ENCODE results near the gene PROX2. TPM values are rescaled to one million over a fixed set of nuclear protein-coding genes. Genes with fewer than 3 reads are reported as not detected.

The PROX2 gene
- total and polyA plus RNA-seq, 9 of the 15 experiments (the other 6 are each of a cell fraction or from before 2014, with no cell fraction given) = not detected

DNA sequence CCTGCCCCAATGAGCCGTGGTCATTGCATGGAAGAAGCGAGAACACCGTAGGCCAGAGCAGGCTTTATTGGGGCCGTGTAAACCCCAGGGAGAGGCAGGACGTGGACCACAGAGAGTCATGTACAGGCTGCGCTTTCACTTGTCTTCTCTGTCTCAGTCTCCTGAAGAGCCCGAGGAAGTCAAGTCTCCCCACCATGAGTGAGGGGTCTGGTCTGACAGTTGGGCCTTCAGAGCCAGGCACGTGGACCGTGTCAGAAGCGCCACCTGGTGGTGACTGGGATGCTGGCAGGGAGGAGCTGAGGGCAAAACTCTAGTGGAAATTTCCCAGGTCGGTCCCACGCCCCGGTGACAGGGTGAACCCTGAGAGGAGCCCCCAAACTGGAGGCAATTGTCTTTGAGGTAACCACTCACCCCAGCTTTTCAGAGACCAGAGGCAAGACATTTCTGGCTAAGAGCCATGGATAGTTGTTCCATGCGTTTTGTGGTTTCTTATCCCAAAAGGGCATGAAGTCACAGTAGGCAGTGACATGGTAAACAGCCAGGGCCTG, 29.7 kb upstream of the PROX2 start (continued):
- TF ChIP-seq FOXO4 (CRISPR knock-in tag; IDR thresholded peaks at IDR 0.05) = no peak
- TF ChIP-seq XRCC5 (IDR thresholded peaks at IDR 0.05; ENCODE audit: low read depth, low read length) = 0 out of 2 replicates have a peak, but pooled peaks have one; percentile 67

GRCh38 chr14:74904635-74905503, 28.9 kb upstream of the PROX2 start:
- no TSS peak for BruUV-seq (replicated peaks)
- Histone ChIP-seq H3K4me3 (no peak overlapping the region), H4K20me1 (replicated peaks; ENCODE audit: control insufficient read depth, insufficient read depth, low read length) (no peaks in the 10 kb centered on the region; the same call in 1 of the 2 replicates), H3K79me2 (ENCODE audit: control insufficient read depth, insufficient read depth, low read length) (no peaks in the 10 kb centered on the region), H3K4me2 (ENCODE audit: insufficient read depth, low read length) (no peak overlapping the region), H3K27me3 (ENCODE audit: control insufficient read depth in 2 of 2, insufficient read depth in 2 of 2, low read length in 2 of 2) (no peaks in the 10 kb centered on the region), H3K4me1 (replicated peaks in 1 of 2; ENCODE audit: control insufficient read depth in 2 of 2, insufficient read depth in 2 of 2, low read length in 2 of 2) (peaks cover 10 to 29% of the 10 kb centered on the region in 2 experiments; a peak in 3 of 5 replicates), H3K9me3 (replicated peaks; ENCODE audit: control insufficient read depth, insufficient read depth, low read depth, low read length) (no peaks in the 10 kb centered on the region), H3K9me1 (ENCODE audit: control insufficient read depth, insufficient read depth, low read length) (no peaks in the 10 kb centered on the region), H3K9ac (ENCODE audit: insufficient read depth in 1 of 2, low read depth in 2 of 2, low read length in 2 of 2) (no peak overlapping the region), H2AFZ (ENCODE audit: low read depth, low read length) (no peak overlapping the region), H3K27ac (ENCODE audit: extremely low read depth, low read depth, low read length) (no peak overlapping the region; the same call in 2 of the 3 replicates), H3K36me3 (ENCODE audit: control insufficient read depth, insufficient read depth, low read length) (peaks cover 53% of the 10 kb centered on the region; the same call in 2 of the 3 replicates)
- ChIA-PET POLR2A (interaction anchor here (0.6 to 1.7 kb wide), 13 partner anchors 8 to 603 kb away, joined by 3 to 6 read pairs (median 3); partner anchors contain the start of gene RPS6KL1), CTCF (ENCODE audit: low intra/inter-chr PET ratio) (interaction anchor here (2.8 kb wide), 1 partner anchor 44 kb away, joined by 23 read pairs; no protein-coding TSS in a partner anchor)
- no peak for DNase-seq (ENCODE audit: extremely low read depth in 1 of 4, low spot score in 3 of 4)
- WGBS (ENCODE audit: insufficient coverage, low coverage, missing lambda C conversion rate) = 83% methylated on average over 6 of the region's 6 CpGs
- ATAC-seq = no peak; the same call in 2 of the 3 replicates
- no peak for FAIRE-seq
- in situ Hi-C loops (cut with MboI) (loop anchor here (5.0 kb wide), 1 partner anchor 43 kb away; no protein-coding TSS in a partner anchor), intact Hi-C loops (cut with micrococcal nuclease) (loop anchor here (1.0 to 5.0 kb wide), 2 partner anchors 44 to 298 kb away; no protein-coding TSS in a partner anchor)
- TF ChIP-seq GABPB1 (CRISPR knock-in tag; IDR thresholded peaks at IDR 0.05) = no peak
- TF ChIP-seq RBM25 (IDR thresholded peaks at IDR 0.05; ENCODE audit: low read depth, low read length, severe bottlenecking) = no peak
- TF ChIP-seq SUPT5H (IDR thresholded peaks at IDR 0.05) = peak; percentile 51; the same call in 1 of the 2 replicates
- no peak for TF ChIP-seq ZNF184 (CRISPR knock-in tag; IDR thresholded peaks at IDR 0.05)
